Measurements from ENCODE around the gene AFF3. TPM values are rescaled to one million over a fixed set of nuclear protein-coding genes. Genes with fewer than 3 reads are reported as not detected.

The AFF3 gene
- total and polyA plus RNA-seq, 2 of the 4 experiments (the other 2 are of a cell fraction), result 12.9 to 14.3 TPM

DNA sequence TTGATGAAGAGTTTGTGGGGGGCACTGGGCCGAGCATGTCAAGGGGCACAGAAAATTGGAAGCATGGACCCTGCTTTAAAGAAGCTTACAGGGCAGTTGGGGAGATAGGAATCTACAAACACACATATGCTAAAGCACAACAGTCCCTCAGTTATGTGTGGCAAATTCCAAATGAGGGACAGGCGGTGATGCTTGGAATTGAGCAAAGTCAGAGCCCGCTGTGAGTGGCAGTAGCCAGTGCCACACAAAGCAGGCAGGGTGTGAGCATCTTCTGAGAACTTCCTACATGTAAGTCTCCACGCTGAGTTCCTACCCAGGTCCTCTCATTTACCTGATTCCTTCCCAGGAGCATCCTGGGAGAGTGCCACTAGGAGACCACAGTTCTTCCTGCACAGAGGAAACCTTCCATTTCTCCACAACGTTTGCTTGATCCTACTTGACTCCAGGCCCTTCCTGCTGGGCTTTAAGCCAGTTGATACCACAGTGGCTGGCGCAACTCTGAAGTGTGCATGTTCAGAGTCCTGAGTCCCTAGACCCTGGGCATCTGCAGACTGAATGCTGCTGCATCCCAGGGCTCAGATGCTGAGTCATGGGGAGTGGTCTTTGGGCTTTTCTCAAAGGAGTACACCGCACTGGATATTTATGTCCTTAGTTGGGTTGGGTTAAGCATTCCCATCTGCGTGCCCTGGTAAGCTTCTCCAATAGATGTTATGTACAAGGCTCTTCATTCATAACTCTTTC, 365.3 kb downstream of the AFF3 start (continued):
- no peak for TF ChIP-seq CEBPB (IDR thresholded peaks at IDR 0.05; ENCODE audit: low read depth, low read length)

DNA sequence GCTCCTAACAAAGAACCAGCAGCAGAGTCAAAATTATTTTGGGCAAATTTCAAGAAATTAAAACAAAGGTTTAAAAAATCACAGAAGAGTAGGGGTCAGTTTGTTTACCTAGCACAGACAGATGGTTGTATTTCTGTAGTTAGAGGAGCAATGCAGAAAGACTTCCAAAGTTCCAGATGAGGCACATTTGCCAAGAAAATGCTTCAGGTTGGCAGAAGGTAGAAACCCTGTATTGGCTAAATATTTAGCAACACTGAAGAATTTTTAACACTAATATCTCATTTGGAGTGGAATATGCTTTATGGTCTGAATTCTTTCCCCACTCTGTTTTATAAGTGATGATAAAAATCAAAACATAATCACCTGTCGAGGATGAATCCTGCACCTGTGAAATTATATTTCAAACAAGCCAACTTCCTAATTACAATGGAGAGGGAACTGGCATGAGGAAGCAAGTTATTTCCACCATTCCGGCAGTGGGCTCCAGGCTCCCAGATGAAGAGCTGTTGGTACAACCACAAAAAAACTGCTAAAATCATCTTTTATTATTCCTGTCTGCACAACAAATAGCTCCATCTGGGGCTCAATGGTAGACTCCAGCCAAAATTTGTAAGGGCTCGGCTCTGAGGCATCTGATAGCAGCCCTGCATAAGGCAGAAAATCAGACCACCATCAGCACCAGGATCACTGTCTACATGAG, 366.0 kb downstream of the AFF3 start:
- Histone ChIP-seq H2AK9ac (replicated peaks; ENCODE audit: low read depth, low read length, poor library complexity) (no peak overlapping the region), H2BK15ac (ENCODE audit: low read depth, low read length) (peak overlapping the region; percentile 54; the same call in 2 of the 3 replicates), H3K9me1 (ENCODE audit: insufficient read depth, low read length) (peaks cover 18% of the 10 kb centered on the region), H2AK5ac (ENCODE audit: low read depth, low read length) (0 out of 2 replicates have a peak overlapping the region, but pooled peaks have one; percentile 89), H4K20me1 (ENCODE audit: insufficient read depth, low read length) (no peaks in the 10 kb centered on the region), H3K18ac (ENCODE audit: low read depth, low read length) (peak overlapping the region; percentile 90; the same call in 1 of the 2 replicates), H3K14ac (replicated peaks; ENCODE audit: low read depth, low read length) (peak overlapping the region; percentile 60), H3K79me1 (ENCODE audit: low read depth in 1 of 2, low read length in 2 of 2) (peaks cover 28 to 36% of the 10 kb centered on the region in 2 experiments), H3K4me3 (ENCODE audit: insufficient read depth, low read depth, low read length) (no peak overlapping the region), H3K4ac (ENCODE audit: low read depth, low read length) (peak overlapping the region; percentile 74), H3K9me3 (ENCODE audit: control insufficient read depth, insufficient read depth, low read length) (peaks cover 7% of the 10 kb centered on the region), H2BK20ac (ENCODE audit: low read depth, low read length) (peak overlapping the region; percentile 70), H4K5ac (ENCODE audit: low read depth, low read length) (peak overlapping the region; percentile 77; the same call in 1 of the 2 replicates), H3K4me2 (ENCODE audit: low read depth, low read length) (peak overlapping the region; percentile 65; the same call in 1 of the 2 replicates), H4K91ac (ENCODE audit: insufficient read depth, low read depth, low read length) (peak overlapping the region; percentile 50), H3K36me3 (ENCODE audit: control insufficient read depth, insufficient read depth, low read length) (peaks cover 6% of the 10 kb centered on the region; the same call in 1 of the 2 replicates), H3K4me1 (ENCODE audit: control insufficient read depth, insufficient read depth, low read length) (peaks cover 9% of the 10 kb centered on the region), H3K56ac (ENCODE audit: extremely low read depth, insufficient read depth, low read length) (peak overlapping the region; percentile 65; the same call in 1 of the 2 replicates), H3K27ac (ENCODE audit: insufficient read depth, low read length) (no peak overlapping the region), H3K23ac (ENCODE audit: low read depth, low read length) (peak overlapping the region; percentile 25; the same call in 1 of the 2 replicates), H4K8ac (ENCODE audit: low read depth in 2 of 2, low read length in 2 of 2) (peak overlapping the region; percentile 57 to 63), H3K9ac (ENCODE audit: low read depth, low read length) (no peak overlapping the region), H2BK5ac (ENCODE audit: low read depth, low read length, poor library complexity, severe bottlenecking) (peak overlapping the region; percentile 87), H2BK120ac (ENCODE audit: low read depth, low read length) (peak overlapping the region; percentile 72), H2AFZ (replicated peaks; ENCODE audit: low read length, poor library complexity) (no peak overlapping the region), H3K27me3 (ENCODE audit: control insufficient read depth, insufficient read depth, low read length) (no peaks in the 10 kb centered on the region)
- dilution Hi-C loops (cut with HindIII; ENCODE audit: low sequenced_read_pairs, unreplicated experiment) (no loop called here), intact Hi-C loops (cut with micrococcal nuclease) (no loop called here), in situ Hi-C loops (cut with MboI; ENCODE audit: low sequenced_read_pairs) (no loop called here)
- 88% methylated on average over 1 of the region's 3 CpGs; no CpG with 5 or more reads in 1 of the 2 experiments for WGBS, 2 experiments (ENCODE audit: extremely low coverage in 2 of 2, insufficient read length in 1 of 2)
- no TSS peak for BruUV-seq (replicated peaks)
- DNase-seq (no peak), ATAC-seq (ENCODE audit: low read depth) (no peak)
- ChIA-PET POLR2A (ENCODE audit: unreplicated experiment) (no interaction called here), CTCF (no interaction called here)
- no peak for TF ChIP-seq NFE2L2 (IDR thresholded peaks at IDR 0.05; ENCODE audit: low read depth, low read length)
- TF ChIP-seq, protein P1, sequence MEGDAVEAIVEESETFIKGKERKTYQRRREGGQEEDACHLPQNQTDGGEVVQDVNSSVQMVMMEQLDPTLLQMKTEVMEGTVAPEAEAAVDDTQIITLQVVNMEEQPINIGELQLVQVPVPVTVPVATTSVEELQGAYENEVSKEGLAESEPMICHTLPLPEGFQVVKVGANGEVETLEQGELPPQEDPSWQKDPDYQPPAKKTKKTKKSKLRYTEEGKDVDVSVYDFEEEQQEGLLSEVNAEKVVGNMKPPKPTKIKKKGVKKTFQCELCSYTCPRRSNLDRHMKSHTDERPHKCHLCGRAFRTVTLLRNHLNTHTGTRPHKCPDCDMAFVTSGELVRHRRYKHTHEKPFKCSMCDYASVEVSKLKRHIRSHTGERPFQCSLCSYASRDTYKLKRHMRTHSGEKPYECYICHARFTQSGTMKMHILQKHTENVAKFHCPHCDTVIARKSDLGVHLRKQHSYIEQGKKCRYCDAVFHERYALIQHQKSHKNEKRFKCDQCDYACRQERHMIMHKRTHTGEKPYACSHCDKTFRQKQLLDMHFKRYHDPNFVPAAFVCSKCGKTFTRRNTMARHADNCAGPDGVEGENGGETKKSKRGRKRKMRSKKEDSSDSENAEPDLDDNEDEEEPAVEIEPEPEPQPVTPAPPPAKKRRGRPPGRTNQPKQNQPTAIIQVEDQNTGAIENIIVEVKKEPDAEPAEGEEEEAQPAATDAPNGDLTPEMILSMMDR (conservative IDR thresholded peaks at IDR 0.05; ENCODE audit: low read depth, low read length), result no peak
- no peak for TF ChIP-seq CHD1 (IDR thresholded peaks at IDR 0.05; ENCODE audit: low read depth, low read length)
- TF ChIP-seq, protein P2, sequence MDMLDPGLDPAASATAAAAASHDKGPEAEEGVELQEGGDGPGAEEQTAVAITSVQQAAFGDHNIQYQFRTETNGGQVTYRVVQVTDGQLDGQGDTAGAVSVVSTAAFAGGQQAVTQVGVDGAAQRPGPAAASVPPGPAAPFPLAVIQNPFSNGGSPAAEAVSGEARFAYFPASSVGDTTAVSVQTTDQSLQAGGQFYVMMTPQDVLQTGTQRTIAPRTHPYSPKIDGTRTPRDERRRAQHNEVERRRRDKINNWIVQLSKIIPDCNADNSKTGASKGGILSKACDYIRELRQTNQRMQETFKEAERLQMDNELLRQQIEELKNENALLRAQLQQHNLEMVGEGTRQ (IDR thresholded peaks at IDR 0.05; ENCODE audit: low read depth, low read length), result no peak
- no peak for TF ChIP-seq RCOR1 (IDR thresholded peaks at IDR 0.05; ENCODE audit: insufficient replicate concordance, low read length)
- no peak for TF ChIP-seq SMC3 (IDR thresholded peaks at IDR 0.05; ENCODE audit: low read depth, low read length)
- TF ChIP-seq, protein P3, sequence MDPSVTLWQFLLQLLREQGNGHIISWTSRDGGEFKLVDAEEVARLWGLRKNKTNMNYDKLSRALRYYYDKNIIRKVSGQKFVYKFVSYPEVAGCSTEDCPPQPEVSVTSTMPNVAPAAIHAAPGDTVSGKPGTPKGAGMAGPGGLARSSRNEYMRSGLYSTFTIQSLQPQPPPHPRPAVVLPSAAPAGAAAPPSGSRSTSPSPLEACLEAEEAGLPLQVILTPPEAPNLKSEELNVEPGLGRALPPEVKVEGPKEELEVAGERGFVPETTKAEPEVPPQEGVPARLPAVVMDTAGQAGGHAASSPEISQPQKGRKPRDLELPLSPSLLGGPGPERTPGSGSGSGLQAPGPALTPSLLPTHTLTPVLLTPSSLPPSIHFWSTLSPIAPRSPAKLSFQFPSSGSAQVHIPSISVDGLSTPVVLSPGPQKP (IDR thresholded peaks at IDR 0.05; ENCODE audit: borderline replicate concordance, low read depth, low read length), result no peak
- no peak for TF ChIP-seq MXI1 (IDR thresholded peaks at IDR 0.05; ENCODE audit: borderline replicate concordance, low read depth, low read length)
- TF ChIP-seq RAD21 (IDR thresholded peaks at IDR 0.05; ENCODE audit: low read length), result no peak

All from IMR-90 (cell line).